Body of pancreas (tissue), 4 donors: ENCODE results near the gene GNGT2. TPM values are rescaled to one million over a fixed set of nuclear protein-coding genes. Genes with fewer than 3 reads are reported as not detected.

ENCODE experiments used
- ATAC-seq: fragments of 150-250 bp; one replicate; pipeline ENCODE4 v1.9.1; 2016
- DNase-seq, 4 donors: peaks; one replicate each; pipeline ENCODE4 v3.0.0-alpha.2; 2019
- H3K27ac ChIP-seq, 4 donors: fragments of 200-600 bp; sonication (generic); 1 replicate in 3 of 4; 2 replicates in 1 of 4; pipeline versions ENCODE4 v1.5.1 to v1.6.1; 2016 to 2019; ENCODE audit warnings: mild to moderate bottlenecking in 1 of 4, mixed read lengths in 1 of 4, moderate library complexity in 1 of 4
- H3K27me3 ChIP-seq, 2 donors: fragments of 200-600 bp; sonication (generic); one replicate each; pipeline ENCODE4 v1.6.0; 2016; ENCODE audit warnings: mild to moderate bottlenecking in 1 of 2
- H3K36me3 ChIP-seq, 2 donors: fragments of 200-600 bp; sonication (generic); replicated peaks in 1 of 2; 2 replicates each; pipeline ENCODE4 v1.5.1; 2016; ENCODE audit warnings: low read depth in 2 of 2; ENCODE audit not compliant: insufficient read depth in 1 of 2
- H3K4me1 ChIP-seq: fragments of 200-600 bp; sonication (generic); one replicate; pipeline ENCODE4 v1.6.0; 2016
- H3K4me3 ChIP-seq, 2 donors: fragments of 200-600 bp; sonication (generic); 1 replicate in 1 of 2; 2 replicates in 1 of 2; pipeline ENCODE4 v1.5.1; 2016 to 2019
- H3K9me3 ChIP-seq, 3 donors: fragments of 200-600 bp; sonication (generic); 1 replicate in 2 of 3; 2 replicates in 1 of 3; pipeline ENCODE4 v1.5.1; 2016
- POLR2A ChIP-seq, 3 donors: fragments of 450-650 bp; IDR thresholded peaks; one replicate each; pipeline ENCODE4 v1.6.1; 2016; ENCODE audit warnings: antibody characterized with exemption in 3 of 3, mild to moderate bottlenecking in 2 of 3
- WGBS, 2 donors: methylation state at CpG; one replicate each; pipeline ENCODE4 v1.1.5; 2017; 5-methylcytosine and 5-hydroxymethylcytosine counted together
- intact Hi-C: fragments of 100-400 bp; cut with DNase I; formaldehyde crosslinking; loops from one replicate; pipeline ENCODE4 v1.15.1; 2023
- total RNA-seq, 2 donors: library from RNA; depleted of rRNA; stranded (reverse); fragments of >200 nt; gene quantifications; one replicate each; pipeline ENCODE4 v1.1.0, GENCODE V29; 2016
- TF ChIP-seq, protein P1 (sequence below), 7 experiments: fragments of 450-650 bp in 4 of 7; fragments of 200-600 bp in 3 of 7; sonication (generic) in 3 of 7; IDR thresholded peaks; one replicate each; pipeline ENCODE4 v1.5.1; 2016 to 2019; ENCODE audit warnings: antibody characterized with exemption in 7 of 7

Gene GNGT2
- total RNA-seq, 2 donors from 2014 or later = 16.8 TPM; not detected in 1

DNA sequence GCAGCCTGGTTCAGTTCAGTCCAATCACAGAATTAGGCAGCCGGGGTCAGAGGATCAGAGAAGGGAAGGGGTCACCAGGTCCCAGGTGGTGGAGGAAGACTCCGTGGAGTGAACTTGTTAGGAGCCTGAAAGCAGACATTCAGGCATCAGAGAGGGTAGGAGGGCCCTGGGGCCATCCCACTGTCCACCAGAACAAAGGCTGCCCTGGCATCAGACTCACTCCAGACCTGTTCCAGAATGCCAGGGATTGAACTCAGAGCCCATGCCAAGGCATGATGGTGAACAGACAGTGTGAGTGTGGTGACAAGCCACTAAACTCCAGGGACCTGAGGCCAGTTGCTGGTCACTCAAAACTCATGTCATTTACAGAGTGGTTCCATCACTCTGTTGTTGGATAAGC, 40.2 kb downstream of the GNGT2 start:
- no peak overlapping the region for H3K27ac ChIP-seq
- TF ChIP-seq, protein P1, sequence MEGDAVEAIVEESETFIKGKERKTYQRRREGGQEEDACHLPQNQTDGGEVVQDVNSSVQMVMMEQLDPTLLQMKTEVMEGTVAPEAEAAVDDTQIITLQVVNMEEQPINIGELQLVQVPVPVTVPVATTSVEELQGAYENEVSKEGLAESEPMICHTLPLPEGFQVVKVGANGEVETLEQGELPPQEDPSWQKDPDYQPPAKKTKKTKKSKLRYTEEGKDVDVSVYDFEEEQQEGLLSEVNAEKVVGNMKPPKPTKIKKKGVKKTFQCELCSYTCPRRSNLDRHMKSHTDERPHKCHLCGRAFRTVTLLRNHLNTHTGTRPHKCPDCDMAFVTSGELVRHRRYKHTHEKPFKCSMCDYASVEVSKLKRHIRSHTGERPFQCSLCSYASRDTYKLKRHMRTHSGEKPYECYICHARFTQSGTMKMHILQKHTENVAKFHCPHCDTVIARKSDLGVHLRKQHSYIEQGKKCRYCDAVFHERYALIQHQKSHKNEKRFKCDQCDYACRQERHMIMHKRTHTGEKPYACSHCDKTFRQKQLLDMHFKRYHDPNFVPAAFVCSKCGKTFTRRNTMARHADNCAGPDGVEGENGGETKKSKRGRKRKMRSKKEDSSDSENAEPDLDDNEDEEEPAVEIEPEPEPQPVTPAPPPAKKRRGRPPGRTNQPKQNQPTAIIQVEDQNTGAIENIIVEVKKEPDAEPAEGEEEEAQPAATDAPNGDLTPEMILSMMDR (IDR thresholded peaks at IDR 0.05) = no peak
- peaks cover 0 to 4% of the 10 kb centered on the region in 2 donors for H3K27me3 ChIP-seq
- no peak for ATAC-seq
- no peak for DNase-seq
- H3K4me3 ChIP-seq = no peak overlapping the region
- intact Hi-C loops = no loop called here
- H3K9me3 ChIP-seq = peaks cover 0 to 5% (median 0%) of the 10 kb centered on the region in 3 donors
- 64 to 67% methylated on average over 2 of the region's 2 CpGs for WGBS, 2 donors
- H3K36me3 ChIP-seq = no peaks in the 10 kb centered on the region
- no peaks in the 10 kb centered on the region for H3K4me1 ChIP-seq

DNA sequence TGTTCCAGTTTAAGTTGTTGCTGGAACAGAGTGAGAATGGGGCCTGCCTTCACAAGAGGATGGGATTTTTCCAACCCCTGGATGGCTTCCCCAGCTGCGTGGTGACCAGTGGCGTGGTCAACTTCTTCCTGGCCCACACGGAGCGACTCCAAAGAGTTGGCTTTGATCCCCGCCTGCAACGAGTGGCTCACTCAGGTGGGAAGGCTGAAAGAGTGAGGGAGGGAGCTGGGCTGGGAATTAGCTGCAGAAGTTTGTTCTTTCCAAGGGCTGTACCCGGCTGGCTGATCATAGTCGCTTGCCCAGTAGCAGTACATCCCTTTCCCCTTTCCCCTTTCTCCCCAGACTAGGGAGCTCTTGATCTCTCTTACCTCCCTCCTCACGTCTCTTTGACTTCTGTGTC, 41.7 kb downstream of the GNGT2 start:
- no peak overlapping the region for H3K27ac ChIP-seq
- no peak for ATAC-seq
- H3K36me3 ChIP-seq = no peaks in the 10 kb centered on the region
- TF ChIP-seq, protein P1 (IDR thresholded peaks at IDR 0.05) = no peak
- no peak for TF ChIP-seq POLR2A (IDR thresholded peaks at IDR 0.05)
- H3K4me3 ChIP-seq = no peak overlapping the region
- intact Hi-C loops = no loop called here
- no peaks in the 10 kb centered on the region for H3K4me1 ChIP-seq
- H3K9me3 ChIP-seq = no peaks in the 10 kb centered on the region
- DNase-seq = no peak
- 49 to 50% methylated on average over 9 of the region's 9 CpGs for WGBS, 2 donors
- peaks cover 0 to 4% of the 10 kb centered on the region in 2 donors for H3K27me3 ChIP-seq

DNA sequence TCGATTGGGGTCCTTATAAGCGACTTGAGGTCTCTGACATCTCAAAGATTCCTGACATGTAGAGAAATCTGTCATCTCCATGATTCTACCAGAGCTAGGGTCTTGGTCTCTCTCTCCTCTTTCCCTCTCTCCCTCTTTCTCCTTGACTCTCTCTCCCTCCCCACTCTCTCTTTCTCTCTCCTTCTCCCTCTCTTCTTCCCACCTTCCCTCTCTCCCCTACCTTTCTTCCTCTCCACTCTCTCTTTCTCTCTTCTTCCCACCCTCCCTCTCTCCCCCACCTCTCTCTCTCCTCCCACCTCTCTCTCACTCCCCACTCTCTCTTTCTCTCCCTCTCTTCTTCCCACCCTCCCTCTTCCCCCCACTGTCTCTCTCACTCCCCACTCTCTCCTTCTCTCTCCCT, 45.2 kb downstream of the GNGT2 start:
- no peak for DNase-seq
- Histone ChIP-seq H3K27me3 (peaks cover 0 to 4% of the 10 kb centered on the region in 2 donors), H3K27ac (no peak overlapping the region), H3K9me3 (no peaks in the 10 kb centered on the region), H3K36me3 (no peaks in the 10 kb centered on the region), H3K4me3 (no peak overlapping the region), H3K4me1 (no peaks in the 10 kb centered on the region)
- intact Hi-C loops = no loop called here
- WGBS, 2 donors = 66 to 67% methylated on average over 2 of the region's 2 CpGs
- ATAC-seq = no peak
- no peak for TF ChIP-seq POLR2A (IDR thresholded peaks at IDR 0.05)
- TF ChIP-seq, protein P1 (IDR thresholded peaks at IDR 0.05) = no peak

DNA sequence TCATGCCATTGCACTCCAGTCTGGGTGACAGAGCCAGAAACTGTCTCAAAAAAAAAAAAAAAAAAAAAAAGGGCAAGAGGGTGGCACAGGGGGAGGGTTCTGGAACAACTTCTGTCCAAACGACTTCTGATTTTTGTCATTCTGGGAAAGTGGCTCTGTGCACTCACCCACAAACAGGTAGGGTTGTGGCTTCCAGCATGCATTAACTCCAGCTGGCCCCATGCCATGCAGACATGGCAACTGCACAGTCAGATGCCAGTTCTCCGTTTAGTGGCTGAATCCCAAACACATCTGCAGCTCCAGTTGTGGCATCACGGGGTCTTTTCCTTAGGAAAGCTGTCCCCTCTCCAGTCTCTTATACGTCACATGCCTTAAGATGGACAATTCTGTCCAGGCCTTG, 47.5 kb downstream of the GNGT2 start:
- Histone ChIP-seq H3K4me3 (no peak overlapping the region), H3K27ac (no peak overlapping the region), H3K9me3 (no peaks in the 10 kb centered on the region), H3K4me1 (no peaks in the 10 kb centered on the region), H3K36me3 (no peaks in the 10 kb centered on the region), H3K27me3 (peaks cover 0 to 3% of the 10 kb centered on the region in 2 donors)
- intact Hi-C loops = no loop called here
- ATAC-seq (no peak), DNase-seq (peak in 2 of 4 donors; percentile 11 to 15)
- TF ChIP-seq, protein P1 (IDR thresholded peaks at IDR 0.05) = no peak
- TF ChIP-seq POLR2A (IDR thresholded peaks at IDR 0.05) = no peak
- WGBS, 2 donors = 58 to 66% methylated on average over 4 of the region's 4 CpGs

DNA sequence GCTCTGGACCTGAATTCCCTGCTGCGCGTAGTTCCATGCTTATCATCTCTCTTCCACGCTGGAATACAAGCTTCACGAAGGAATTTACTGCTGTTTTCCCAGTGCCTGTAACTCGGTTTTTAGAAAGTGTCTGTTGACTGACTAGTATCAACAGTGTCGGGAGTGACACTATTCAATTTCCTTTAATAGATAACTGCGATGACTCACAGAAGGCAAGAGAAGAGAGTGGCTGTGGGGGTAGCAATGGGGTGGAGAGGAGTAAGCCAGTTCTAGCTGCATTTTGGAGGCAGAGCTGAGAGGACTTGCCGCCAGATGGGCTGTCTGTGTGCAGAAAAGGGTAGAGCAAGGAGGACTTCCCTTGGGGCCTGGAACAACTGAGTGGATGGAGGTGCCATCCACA, 52.6 kb downstream of the GNGT2 start:
- intact Hi-C loops = no loop called here

More for the DNA sequence above, 52.6 kb downstream of the GNGT2 start:
- ATAC-seq (no peak), DNase-seq (no peak)
- TF ChIP-seq POLR2A (IDR thresholded peaks at IDR 0.05) = no peak
- TF ChIP-seq, protein P1 (IDR thresholded peaks at IDR 0.05) = no peak
- Histone ChIP-seq H3K9me3 (no peaks in the 10 kb centered on the region), H3K4me3 (no peak overlapping the region), H3K36me3 (no peaks in the 10 kb centered on the region), H3K27ac (no peak overlapping the region), H3K4me1 (no peaks in the 10 kb centered on the region), H3K27me3 (peaks cover 0 to 3% of the 10 kb centered on the region in 2 donors)
- WGBS, 2 donors = 27 to 33% methylated on average over 8 of the region's 8 CpGs
